Fibroblast of skin of right quadriceps (primary cell): ENCODE data around the gene RAP1GAP.

Experiments
- DNase-seq: peaks from one replicate; pipeline ENCODE4 v3.0.0-alpha.2; 2013

RAP1GAP gene

GRCh38 chr1:21624571-21625389 lies 44.4 kb downstream of the RAP1GAP start:
- peak; percentile 28 for DNase-seq

- no peak for DNase-seq
Measured at GRCh38 chr1:21623410-21623961, 45.7 kb downstream of the RAP1GAP start.

GRCh38 chr1:21622466-21623315 lies 46.5 kb downstream of the RAP1GAP start:
- no peak for DNase-seq

GRCh38 chr1:21621761-21622436 lies 47.3 kb downstream of the RAP1GAP start:
- DNase-seq: no peak

- no peak for DNase-seq
Measured at GRCh38 chr1:21621051-21621450, 48.1 kb downstream of the RAP1GAP start.

- DNase-seq: no peak
Measured at GRCh38 chr1:21620496-21620895, 48.7 kb downstream of the RAP1GAP start.

GRCh38 chr1:21620011-21620410 lies 49.1 kb downstream of the RAP1GAP start:
- DNase-seq: no peak

- no peak for DNase-seq
Measured at GRCh38 chr1:21619375-21619947, 49.7 kb downstream of the RAP1GAP start.

GRCh38 chr1:21618561-21619374 lies 50.4 kb downstream of the RAP1GAP start:
- no peak for DNase-seq

- DNase-seq: no peak
Measured at GRCh38 chr1:21618059-21618458, 51.1 kb downstream of the RAP1GAP start.

GRCh38 chr1:21617126-21617738 lies 51.9 kb downstream of the RAP1GAP start:
- no peak for DNase-seq

- DNase-seq: no peak
Measured at GRCh38 chr1:21616372-21616771, 52.8 kb downstream of the RAP1GAP start.

GRCh38 chr1:21614419-21615115 lies 54.6 kb downstream of the RAP1GAP start:
- no peak for DNase-seq

GRCh38 chr1:21613072-21613867 lies 55.9 kb downstream of the RAP1GAP start:
- DNase-seq: no peak

GRCh38 chr1:21612057-21612456 lies 57.1 kb downstream of the RAP1GAP start:
- no peak for DNase-seq

- DNase-seq: no peak
Measured at GRCh38 chr1:21610989-21611785, 58.0 kb downstream of the RAP1GAP start.

GRCh38 chr1:21610027-21610426 lies 59.1 kb downstream of the RAP1GAP start:
- DNase-seq: no peak

- no peak for DNase-seq
Measured at GRCh38 chr1:21608798-21609197, 60.4 kb downstream of the RAP1GAP start.
